Astrocyte (in vitro differentiated cells and primary cell): ENCODE measurements around the gene EPB42.

Experiments
- EZH2 ChIP-seq: IDR thresholded peaks from 2 replicates; pipeline ENCODE4 v1.6.1; 2012; ENCODE audit warnings: mild to moderate bottlenecking, low read length, inconsistent platforms; ENCODE audit not compliant: insufficient read depth
- TF ChIP-seq, protein P1 (sequence below): IDR thresholded peaks from 2 replicates; pipeline ENCODE4 v1.5.1; 2011; ENCODE audit warnings: low read depth, mild to moderate bottlenecking, inconsistent platforms, low read length, moderate library complexity; ENCODE audit not compliant: insufficient read depth

- TF ChIP-seq EZH2: no peak
- TF ChIP-seq, protein P1, sequence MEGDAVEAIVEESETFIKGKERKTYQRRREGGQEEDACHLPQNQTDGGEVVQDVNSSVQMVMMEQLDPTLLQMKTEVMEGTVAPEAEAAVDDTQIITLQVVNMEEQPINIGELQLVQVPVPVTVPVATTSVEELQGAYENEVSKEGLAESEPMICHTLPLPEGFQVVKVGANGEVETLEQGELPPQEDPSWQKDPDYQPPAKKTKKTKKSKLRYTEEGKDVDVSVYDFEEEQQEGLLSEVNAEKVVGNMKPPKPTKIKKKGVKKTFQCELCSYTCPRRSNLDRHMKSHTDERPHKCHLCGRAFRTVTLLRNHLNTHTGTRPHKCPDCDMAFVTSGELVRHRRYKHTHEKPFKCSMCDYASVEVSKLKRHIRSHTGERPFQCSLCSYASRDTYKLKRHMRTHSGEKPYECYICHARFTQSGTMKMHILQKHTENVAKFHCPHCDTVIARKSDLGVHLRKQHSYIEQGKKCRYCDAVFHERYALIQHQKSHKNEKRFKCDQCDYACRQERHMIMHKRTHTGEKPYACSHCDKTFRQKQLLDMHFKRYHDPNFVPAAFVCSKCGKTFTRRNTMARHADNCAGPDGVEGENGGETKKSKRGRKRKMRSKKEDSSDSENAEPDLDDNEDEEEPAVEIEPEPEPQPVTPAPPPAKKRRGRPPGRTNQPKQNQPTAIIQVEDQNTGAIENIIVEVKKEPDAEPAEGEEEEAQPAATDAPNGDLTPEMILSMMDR: no peak
These were observed 27.1 kb downstream of the EPB42 start for GRCh38 chr15:43193710-43194109.
